ENCODE results near the gene FXR2. TPM values are rescaled to one million over a fixed set of nuclear protein-coding genes. Genes with fewer than 3 reads are reported as not detected.
A peak's percentile ranks its signal among the peaks of the same experiment; 100 is the strongest.

Gene FXR2
- total RNA-seq, 5 donors from 2014 or later (not counting 1 experiment from before 2014, with no cell fraction given) = 25.4 to 44.7 (median 40.5) TPM

- Histone ChIP-seq H3K4me3 (ENCODE audit: control insufficient read depth in 1 of 2, extremely low read depth in 1 of 2, low read length in 1 of 2) (peak overlapping the region; percentile 83 to 98), H3K36me3 (ENCODE audit: control insufficient read depth in 2 of 2, extremely low read depth in 1 of 2, insufficient read depth in 1 of 2, low read length in 1 of 2) (peaks cover 13 to 64% of the 10 kb centered on the region in 2 donors), H3K27me3 (replicated peaks in 1 of 2; ENCODE audit: control insufficient read depth in 2 of 2, extremely low read depth in 1 of 2, insufficient read depth in 2 of 2, low read length in 1 of 2) (no peaks in the 10 kb centered on the region), H3K4me1 (ENCODE audit: control insufficient read depth in 1 of 2, extremely low read depth in 1 of 2, insufficient read depth in 2 of 2, low read length in 2 of 2) (peaks cover 21 to 44% of the 10 kb centered on the region in 2 experiments), H3K9me3 (no peaks in the 10 kb centered on the region), H3K27ac (ENCODE audit: low read length) (peak overlapping the region; percentile 93)
- Mint-ChIP-seq H3K9me3 (no peaks in the 10 kb centered on the region), H3K36me3 (peaks cover 65% of the 10 kb centered on the region), H3K27ac (peak overlapping the region; percentile 96 to 99), H3K4me3 (peak overlapping the region; percentile 95 to 98 (median 96)), H3K4me1 (peaks cover 55 to 58% (median 57%) of the 10 kb centered on the region in 3 donors), H3K27me3 (no peaks in the 10 kb centered on the region)
- DNase-seq (peak; percentile 83 to 96 (median 91)), ATAC-seq (replicated peaks in 1 of 4) (peak; percentile 44 to 54 (median 52))
- ChIA-PET CTCF (interaction anchor here (0.5 to 1.5 kb wide), 6 partner anchors 12 to 922 kb away, joined by 3 to 4 read pairs (median 4); partner anchors contain the start of genes MED31 (in 1 of the 2) and TP53 (in 1 of the 2)), POLR2A (interaction anchor here (0.5 to 2.9 kb wide), 5 partner anchors 10 to 171 kb away, joined by 3 to 10 read pairs (median 4); partner anchors contain the start of genes MPDU1 (in 1 of the 2) and TP53 (in 1 of the 2))
- under 1% methylated on average over 50 of the region's 71 CpGs for WGBS (ENCODE audit: insufficient coverage)
Observed at GRCh38 chr17:7573324-7574080, 41.2 kb downstream of the FXR2 start.

GRCh38 chr17:7572588-7573323, 41.9 kb downstream of the FXR2 start:
- peak overlapping the region; percentile 95 to 98 (median 96) for H3K4me3 Mint-ChIP-seq
- Histone ChIP-seq H3K36me3 (ENCODE audit: control insufficient read depth in 2 of 2, extremely low read depth in 1 of 2, insufficient read depth in 1 of 2, low read length in 1 of 2) (peaks cover 10 to 58% of the 10 kb centered on the region in 2 donors), H3K27ac (ENCODE audit: low read length) (peak overlapping the region; percentile 93), H3K27me3 (replicated peaks in 1 of 2; ENCODE audit: control insufficient read depth in 2 of 2, extremely low read depth in 1 of 2, insufficient read depth in 2 of 2, low read length in 1 of 2) (no peaks in the 10 kb centered on the region), H3K4me1 (ENCODE audit: control insufficient read depth in 1 of 2, extremely low read depth in 1 of 2, insufficient read depth in 2 of 2, low read length in 2 of 2) (peaks cover 21 to 43% of the 10 kb centered on the region in 2 experiments), H3K9me3 (no peaks in the 10 kb centered on the region), H3K4me3 (ENCODE audit: control insufficient read depth in 1 of 2, extremely low read depth in 1 of 2, low read length in 1 of 2) (peak overlapping the region; percentile 83 to 98)
- ATAC-seq (replicated peaks in 1 of 4) (peak; percentile 83 to 85 (median 84)), DNase-seq (peak in 33 of 35 experiments; percentile 27 to 100 (median 99))
- POLR2A ChIA-PET = interaction anchor here (0.5 to 2.9 kb wide), 6 partner anchors 11 to 302 kb away, joined by 3 to 10 read pairs (median 4); partner anchors contain the start of genes MPDU1 (in 1 of the 2) and TP53 (in 1 of the 2)
- H3K27me3 Mint-ChIP-seq = no peaks in the 10 kb centered on the region
- CTCF ChIA-PET = interaction anchor here in 1 of 2 donors (0.6 to 1.0 kb wide), 2 partner anchors 114 to 182 kb away, joined by 3 read pairs; partner anchors contain the start of gene TP53
- H3K4me1 Mint-ChIP-seq = peaks cover 48 to 54% (median 49%) of the 10 kb centered on the region in 3 donors
- peaks cover 60% of the 10 kb centered on the region for H3K36me3 Mint-ChIP-seq
- WGBS (ENCODE audit: insufficient coverage) = under 1% methylated on average over 71 of the region's 73 CpGs
- H3K27ac Mint-ChIP-seq = peak overlapping the region; percentile 96 to 99
- no peaks in the 10 kb centered on the region for H3K9me3 Mint-ChIP-seq

GRCh38 chr17:7572338-7572587, 42.4 kb downstream of the FXR2 start:
- ATAC-seq (replicated peaks in 1 of 4) = no peak
- peak overlapping the region; percentile 49 to 75 for H3K4me3 ChIP-seq (ENCODE audit: control insufficient read depth in 1 of 2, extremely low read depth in 1 of 2, low read length in 1 of 2)
- peak in 3 of 35 experiments; percentile 98 to 99 (median 98) for DNase-seq
- peaks cover 21 to 39% of the 10 kb centered on the region in 2 experiments for H3K4me1 ChIP-seq (ENCODE audit: control insufficient read depth in 1 of 2, extremely low read depth in 1 of 2, insufficient read depth in 2 of 2, low read length in 2 of 2)
- peaks cover 7 to 56% of the 10 kb centered on the region in 2 donors for H3K36me3 ChIP-seq (ENCODE audit: control insufficient read depth in 2 of 2, extremely low read depth in 1 of 2, insufficient read depth in 1 of 2, low read length in 1 of 2)
- Mint-ChIP-seq H3K4me1 (peaks cover 43 to 52% (median 45%) of the 10 kb centered on the region in 3 donors), H3K4me3 (peak overlapping the region; percentile 95 to 98 (median 96)), H3K27me3 (no peaks in the 10 kb centered on the region), H3K27ac (peak overlapping the region; percentile 96 to 99), H3K9me3 (no peaks in the 10 kb centered on the region), H3K36me3 (peaks cover 59% of the 10 kb centered on the region)
- peak overlapping the region; percentile 82 for H3K27ac ChIP-seq (ENCODE audit: low read length)
- H3K27me3 ChIP-seq (replicated peaks in 1 of 2; ENCODE audit: control insufficient read depth in 2 of 2, extremely low read depth in 1 of 2, insufficient read depth in 2 of 2, low read length in 1 of 2) = no peaks in the 10 kb centered on the region
- POLR2A ChIA-PET = interaction anchor here in 1 of 2 donors (0.6 kb wide), 2 partner anchors 13 to 301 kb away, joined by 3 to 4 read pairs; no protein-coding TSS in a partner anchor
- no peaks in the 10 kb centered on the region for H3K9me3 ChIP-seq
- CTCF ChIA-PET = no interaction called here
- 0% methylated on average over 10 of the region's 11 CpGs for WGBS (ENCODE audit: insufficient coverage)

GRCh38 chr17:7570351-7570750, 44.3 kb downstream of the FXR2 start:
- Mint-ChIP-seq H3K36me3 (peaks cover 42% of the 10 kb centered on the region), H3K4me1 (peaks cover 24 to 37% (median 26%) of the 10 kb centered on the region in 3 donors), H3K4me3 (no peak overlapping the region), H3K27ac (peak overlapping the region in 1 of 2 donors; percentile 71), H3K9me3 (no peaks in the 10 kb centered on the region), H3K27me3 (no peaks in the 10 kb centered on the region)
- no peak for ATAC-seq (replicated peaks in 1 of 4)
- 95% methylated on average over 4 of the region's 10 CpGs for WGBS (ENCODE audit: insufficient coverage)
- ChIA-PET CTCF (interaction anchor here in 1 of 2 donors (0.6 to 1.0 kb wide), 3 partner anchors 135 to 426 kb away, joined by 3 read pairs; partner anchors contain the start of gene TMEM102), POLR2A (no interaction called here)
- Histone ChIP-seq H3K4me3 (ENCODE audit: control insufficient read depth in 1 of 2, extremely low read depth in 1 of 2, low read length in 1 of 2) (no peak overlapping the region), H3K4me1 (ENCODE audit: control insufficient read depth in 1 of 2, extremely low read depth in 1 of 2, insufficient read depth in 2 of 2, low read length in 2 of 2) (peaks cover 18 to 26% of the 10 kb centered on the region in 2 experiments), H3K9me3 (no peaks in the 10 kb centered on the region), H3K27ac (ENCODE audit: low read length) (no peak overlapping the region), H3K36me3 (ENCODE audit: control insufficient read depth in 2 of 2, extremely low read depth in 1 of 2, insufficient read depth in 1 of 2, low read length in 1 of 2) (peaks cover 7 to 52% of the 10 kb centered on the region in 2 donors), H3K27me3 (replicated peaks in 1 of 2; ENCODE audit: control insufficient read depth in 2 of 2, extremely low read depth in 1 of 2, insufficient read depth in 2 of 2, low read length in 1 of 2) (no peaks in the 10 kb centered on the region)
- no peak for DNase-seq

GRCh38 chr17:7569571-7569970, 45.1 kb downstream of the FXR2 start:
- Mint-ChIP-seq H3K4me3 (no peak overlapping the region), H3K27ac (no peak overlapping the region), H3K27me3 (no peaks in the 10 kb centered on the region), H3K9me3 (no peaks in the 10 kb centered on the region), H3K4me1 (peaks cover 16 to 30% (median 19%) of the 10 kb centered on the region in 3 donors), H3K36me3 (peaks cover 34% of the 10 kb centered on the region)
- no CpG with 5 or more reads among the region's 5 CpGs for WGBS (ENCODE audit: insufficient coverage)
- no peaks in the 10 kb centered on the region for H3K27me3 ChIP-seq (replicated peaks in 1 of 2; ENCODE audit: control insufficient read depth in 2 of 2, extremely low read depth in 1 of 2, insufficient read depth in 2 of 2, low read length in 1 of 2)
- ChIA-PET CTCF (interaction anchor here (0.6 to 1.0 kb wide), 3 partner anchors 134 to 425 kb away, joined by 3 to 7 read pairs (median 3); partner anchors contain the start of gene TMEM102 (in 1 of the 2)), POLR2A (no interaction called here)
- ATAC-seq (replicated peaks in 1 of 4) = no peak
- H3K27ac ChIP-seq (ENCODE audit: low read length) = no peak overlapping the region
- no peak overlapping the region for H3K4me3 ChIP-seq (ENCODE audit: control insufficient read depth in 1 of 2, extremely low read depth in 1 of 2, low read length in 1 of 2)
- peaks cover 10 to 18% of the 10 kb centered on the region in 2 experiments for H3K4me1 ChIP-seq (ENCODE audit: control insufficient read depth in 1 of 2, extremely low read depth in 1 of 2, insufficient read depth in 2 of 2, low read length in 2 of 2)
- H3K9me3 ChIP-seq = no peaks in the 10 kb centered on the region
- H3K36me3 ChIP-seq (ENCODE audit: control insufficient read depth in 2 of 2, extremely low read depth in 1 of 2, insufficient read depth in 1 of 2, low read length in 1 of 2) = peaks cover 2 to 52% of the 10 kb centered on the region in 2 donors
- DNase-seq = no peak

Measured in T-cell (primary cell).